Right renal cortex interstitium (tissue), 3 donors: ENCODE measurements around the gene TEX10. TPM values are rescaled to one million over a fixed set of nuclear protein-coding genes. Genes with fewer than 3 reads are reported as not detected.
"Not testable (repeated sequence)": the region's sequence is repeated elsewhere in the genome, so short reads cannot be mapped to it uniquely, and the experiment has no call there.

Experiments used
- DNase-seq, 3 donors: peaks; one replicate each; pipeline ENCODE4 v3.0.0-alpha.2; 2013; ENCODE audit warnings: low read depth in 3 of 3, low spot score in 2 of 3
- polyA plus RNA-seq, 3 donors: library from polyadenylated mRNA; unstranded; fragments of 120-200 nt; gene quantifications; one replicate each; pipeline ENCODE4 v1.2.1, GENCODE V29; 2013; ENCODE audit not compliant: insufficient read length in 3 of 3

TEX10 gene
- 10 to 100 TPM; 41.9 to 45.8 (median 44.6) TPM for polyA plus RNA-seq

DNA sequence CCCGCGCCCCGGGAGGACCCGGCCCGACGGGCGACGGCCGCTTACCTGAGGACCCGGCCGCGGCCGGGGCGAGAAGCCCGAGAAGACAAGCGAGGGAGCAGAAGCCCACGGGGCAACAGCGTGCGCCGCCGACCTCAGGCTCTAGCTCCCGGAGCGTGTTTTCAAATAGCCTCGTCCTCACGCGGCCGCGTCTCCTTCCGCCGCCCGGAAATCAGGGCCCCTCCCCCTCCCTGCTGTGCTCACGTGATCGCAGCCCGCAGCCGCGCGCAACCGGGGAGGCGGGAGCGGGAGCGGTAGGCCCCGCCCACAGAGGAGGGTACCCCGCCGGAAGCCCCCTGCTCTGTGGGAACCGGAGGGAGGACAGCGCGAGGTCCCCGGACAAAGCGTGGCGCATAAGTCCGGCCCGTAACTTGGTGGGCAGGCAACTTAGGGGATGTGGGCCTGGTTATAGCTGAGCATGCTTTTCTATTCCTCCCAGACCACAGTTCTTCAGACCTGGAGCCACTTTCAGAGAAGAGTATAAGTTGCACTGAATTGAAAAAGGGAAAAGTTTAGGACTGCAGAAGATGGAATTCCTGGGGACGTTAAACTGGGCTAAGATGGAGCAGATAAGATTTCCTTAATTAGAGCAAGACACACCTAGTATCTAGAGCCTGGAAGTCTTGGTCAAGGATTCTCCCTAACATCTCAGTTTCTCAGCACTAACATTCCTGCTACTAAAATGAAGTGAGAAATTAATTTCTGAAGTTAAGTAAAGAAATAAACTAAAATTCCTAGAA is at the start of gene TEX10:
Gene TEX10, minus strand, starts transcription at position 216 of the 779 bp plus-strand sequence. CDS start 3,579 bp downstream, outside the sequence.
- DNase-seq: peak; percentile 81 to 85 (median 84)

DNA sequence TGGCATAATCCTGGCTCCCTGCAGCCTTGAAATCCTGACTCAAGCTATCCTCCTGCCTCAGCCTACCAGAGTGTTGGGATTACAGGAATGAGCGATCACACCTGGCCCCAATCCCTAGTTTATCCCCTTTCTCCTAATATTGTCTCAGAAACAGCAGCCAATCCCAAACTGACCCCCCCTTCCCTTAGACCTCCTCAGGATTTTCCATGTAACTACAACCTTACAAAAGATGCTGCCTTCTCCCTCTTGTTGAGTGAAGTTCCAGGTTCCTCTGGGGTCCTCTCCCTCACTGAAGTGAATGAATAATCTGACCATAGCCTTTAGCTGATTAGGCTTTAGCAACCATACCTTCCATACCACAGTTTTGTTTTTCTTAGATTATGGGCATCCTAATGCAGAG is 48.3 kb upstream of the TEX10 start:
- no peak for DNase-seq

- no peak for DNase-seq
Observed at GRCh38 chr9:100397529-100398266, 45.0 kb upstream of the TEX10 start.

GRCh38 chr9:100396769-100397168 is 44.0 kb upstream of the TEX10 start:
- no peak for DNase-seq

- no peak for DNase-seq
Observed at GRCh38 chr9:100394816-100395215, 42.1 kb upstream of the TEX10 start.

DNA sequence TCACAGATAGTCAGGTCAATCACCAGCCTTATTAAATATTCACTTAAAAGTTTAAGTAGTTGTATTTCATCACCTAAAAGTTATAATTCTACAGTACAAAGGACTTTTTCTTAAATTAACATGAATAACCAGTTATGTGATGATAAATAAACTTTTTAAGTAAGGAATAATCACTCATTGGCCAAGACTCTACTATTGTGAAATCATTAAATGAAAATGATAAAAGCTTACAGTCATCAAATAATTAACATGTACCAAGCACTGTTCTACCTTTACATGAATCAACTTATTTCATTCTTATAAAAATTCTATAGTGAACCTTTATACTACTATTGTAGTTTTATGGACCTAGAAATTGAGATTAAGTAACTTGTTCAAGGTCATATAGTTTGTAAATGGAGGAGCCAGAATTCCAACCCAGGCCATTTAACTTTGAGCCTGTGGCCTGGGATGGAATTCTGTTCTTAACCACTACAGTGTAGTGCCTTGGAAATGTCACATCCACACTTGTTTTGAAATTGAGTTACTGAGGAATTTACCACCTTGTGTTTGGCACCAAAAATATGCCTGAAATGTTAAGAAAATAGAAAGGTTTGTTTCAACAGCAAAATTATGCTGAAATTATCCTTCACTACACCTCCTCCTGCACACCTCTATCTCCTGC is 41.4 kb upstream of the TEX10 start:
- no peak for DNase-seq

- not testable (repeated sequence) for DNase-seq
Observed at GRCh38 chr9:100392989-100393388, 40.2 kb upstream of the TEX10 start.

- DNase-seq: no peak
Observed at GRCh38 chr9:100379862-100380261, 27.1 kb upstream of the TEX10 start.

GRCh38 chr9:100377015-100377414 is 24.3 kb upstream of the TEX10 start:
- DNase-seq: no peak

- DNase-seq: no peak
Observed at GRCh38 chr9:100375658-100376057, 22.9 kb upstream of the TEX10 start.

DNA sequence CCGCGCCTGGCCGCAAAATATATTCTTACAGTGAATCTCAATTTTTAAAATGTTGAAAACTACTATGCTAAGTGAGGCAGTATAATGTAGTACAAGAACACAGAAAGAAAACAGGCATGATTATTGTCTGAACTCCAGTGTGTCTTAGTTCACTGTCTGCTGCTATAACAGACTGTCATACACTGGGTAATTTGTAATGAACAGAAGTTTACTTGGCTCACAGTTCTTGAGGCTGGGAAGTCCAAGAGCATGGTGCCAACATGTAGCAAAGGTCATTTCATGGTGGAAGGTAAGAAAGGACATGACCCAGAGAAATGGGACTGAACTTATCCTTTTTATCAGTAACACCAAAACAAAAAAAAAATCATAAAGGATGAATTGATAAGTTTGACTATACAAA is 19.9 kb upstream of the TEX10 start:
- DNase-seq: no peak

- DNase-seq: no peak
Observed at GRCh38 chr9:100370064-100370723, 17.5 kb upstream of the TEX10 start.

DNA sequence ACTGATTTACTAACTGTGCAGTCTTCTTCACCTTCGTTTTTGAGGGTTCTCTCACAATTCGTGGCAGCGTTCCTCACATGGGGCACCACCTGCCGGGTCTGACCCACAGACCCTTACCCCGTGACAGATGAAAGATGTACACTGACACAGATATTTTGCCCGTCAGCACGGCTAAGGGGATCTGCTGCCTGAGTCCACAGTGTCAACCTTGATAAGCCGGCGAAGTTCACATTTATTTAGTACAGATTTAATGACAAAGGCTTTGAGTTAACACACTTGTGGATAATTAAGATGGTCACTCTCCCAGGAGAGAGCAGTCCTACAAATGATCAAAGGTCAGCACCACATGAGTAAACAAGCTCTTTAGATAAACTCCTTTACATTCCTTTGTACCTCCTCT is 15.9 kb upstream of the TEX10 start:
- DNase-seq: no peak

DNA sequence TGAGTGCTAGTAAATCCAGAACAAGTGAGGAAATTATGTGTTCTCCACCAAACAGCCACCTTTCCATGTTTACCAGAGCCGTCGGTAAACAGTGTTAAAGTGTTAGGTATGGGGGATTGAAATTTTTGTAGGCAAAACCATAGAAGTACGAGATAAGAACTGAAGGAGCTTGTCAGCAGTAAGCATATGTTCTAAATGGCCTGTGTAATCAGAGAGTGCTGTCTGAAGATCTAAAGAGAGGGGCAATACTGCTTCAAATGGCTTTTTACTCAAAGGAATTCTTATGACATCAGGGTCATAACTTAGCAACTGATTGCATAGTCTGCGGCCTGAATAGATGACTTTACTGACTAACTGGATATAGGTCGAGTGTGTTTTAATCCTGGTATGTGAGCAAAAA is 13.4 kb upstream of the TEX10 start:
- DNase-seq: no peak

GRCh38 chr9:100364013-100364412 is 11.3 kb upstream of the TEX10 start:
- DNase-seq: no peak

DNA sequence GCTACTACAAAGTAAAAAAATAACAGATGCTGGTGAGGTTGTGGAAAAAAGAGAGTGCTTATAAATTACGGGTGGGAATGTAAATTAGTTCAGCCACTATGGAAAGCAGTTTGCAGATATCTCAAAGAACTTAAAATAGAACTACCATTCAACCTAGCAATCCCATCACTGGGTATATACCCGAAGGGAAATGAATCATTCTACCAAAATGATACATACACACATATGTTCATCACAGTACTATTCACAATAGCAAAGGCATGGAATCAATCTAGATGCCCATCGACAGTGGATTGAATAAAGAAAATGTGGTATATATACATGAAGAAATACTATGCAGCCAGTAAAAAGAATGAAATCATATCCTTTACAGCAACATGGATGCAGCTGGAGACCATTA is 6.3 kb upstream of the TEX10 start:
- DNase-seq: no peak

DNA sequence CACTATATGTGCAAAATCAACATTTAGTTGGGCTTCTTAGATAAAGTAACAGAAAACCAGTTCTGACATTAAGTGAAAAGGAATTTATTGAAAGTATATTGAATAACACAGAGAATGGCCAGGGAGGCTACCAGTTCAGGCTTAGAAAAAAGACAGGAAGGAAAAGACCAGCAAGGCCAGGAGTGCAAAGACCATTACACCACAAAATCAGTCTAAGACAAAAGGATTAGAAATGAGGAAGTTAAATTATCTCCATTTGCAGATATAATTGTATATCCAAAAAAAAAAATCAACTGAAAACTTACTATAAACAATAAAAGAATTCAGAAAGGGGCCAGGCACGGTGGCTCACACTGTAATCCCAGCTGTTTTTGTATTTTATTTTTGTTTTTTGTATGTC is 4.8 kb upstream of the TEX10 start:
- DNase-seq: no peak

DNA sequence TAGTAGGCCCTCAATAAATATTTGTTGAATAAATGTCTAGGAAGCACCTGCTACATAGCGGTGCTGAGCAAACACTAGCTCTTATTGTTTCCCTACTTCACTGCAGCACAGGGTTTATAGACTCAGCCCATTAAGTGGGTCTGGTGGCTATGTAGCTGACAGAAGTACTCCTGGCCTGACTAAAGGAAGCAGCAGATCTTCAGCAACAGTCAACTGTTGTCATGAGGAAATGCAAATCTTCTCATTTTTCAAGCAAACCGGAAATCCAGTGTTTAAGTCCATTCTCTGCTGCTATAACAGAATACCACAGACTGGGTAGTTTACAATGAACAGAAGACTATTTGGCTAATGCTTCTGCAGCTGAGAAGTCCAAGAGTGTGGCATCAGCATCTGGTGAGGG is 2.8 kb upstream of the TEX10 start:
- DNase-seq: no peak

DNA sequence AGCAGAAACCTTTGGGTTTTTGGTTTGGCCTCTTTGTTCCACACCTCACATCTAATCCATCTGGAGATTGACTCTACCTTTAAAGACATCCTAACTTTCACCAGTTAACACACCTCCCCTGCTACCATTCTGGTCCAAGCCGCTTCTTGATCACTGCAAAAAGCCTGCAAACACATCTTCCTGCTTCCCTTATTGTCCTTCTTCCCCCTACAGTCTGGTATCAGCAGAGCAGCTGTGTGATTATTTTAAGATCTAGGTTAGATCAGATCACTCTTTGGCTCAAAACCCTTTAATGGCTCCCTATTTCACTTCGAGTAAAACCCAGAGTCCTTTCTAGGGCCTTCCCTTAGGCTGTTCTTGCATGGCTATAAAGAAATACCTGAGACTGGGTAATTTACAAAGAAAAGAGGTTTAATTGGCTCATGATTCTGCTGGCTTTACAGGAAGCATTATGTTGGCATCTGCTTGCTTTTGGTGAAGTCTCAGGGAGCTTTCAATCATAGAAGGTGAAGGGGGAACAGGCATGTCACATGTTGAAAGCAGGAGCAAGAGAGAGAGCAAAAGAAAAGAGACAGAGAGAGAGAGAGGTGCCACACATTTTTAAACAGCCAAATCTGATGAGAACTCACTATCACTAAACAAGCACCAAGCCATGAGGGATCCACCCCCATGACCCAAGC is 1.5 kb upstream of the TEX10 start:
- DNase-seq: no peak

DNA sequence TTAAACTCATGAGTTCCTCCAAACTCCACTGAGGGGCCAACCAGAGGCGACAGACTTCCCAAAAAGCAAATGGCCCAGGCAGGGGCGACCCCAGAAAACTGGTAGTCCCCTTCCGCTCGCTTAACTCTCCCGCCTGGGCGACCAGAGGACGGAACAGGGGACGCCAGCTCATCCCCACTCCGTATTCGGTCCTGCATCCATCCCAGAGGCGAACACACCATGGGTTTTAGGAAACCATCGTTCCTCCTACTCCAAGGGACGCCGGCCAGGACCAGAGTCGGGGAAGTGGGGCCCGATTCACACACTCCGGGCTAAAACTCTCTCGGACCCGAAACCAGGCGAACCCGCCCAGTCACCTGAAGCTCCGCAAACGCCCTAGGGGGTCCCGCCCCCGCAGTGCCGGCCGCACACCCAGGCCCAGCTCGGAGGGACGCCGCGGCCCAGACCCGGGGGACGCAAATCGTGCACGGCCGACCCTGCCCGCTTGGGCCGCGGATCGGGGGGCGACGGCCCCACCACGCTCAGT is 478 bp downstream of the TEX10 start:
- peak in 2 of 3 donors; percentile 18 to 23 for DNase-seq
